Pancreas (tissue), 10 donors: ENCODE results near the gene SBF1. TPM values are rescaled to one million over a fixed set of nuclear protein-coding genes. Genes with fewer than 3 reads are reported as not detected.

Experiments used
- ATAC-seq, 4 donors: fragments of 200-7000 bp; cut with Tn5 transposase; one replicate each; pipeline versions ENCODE4 v1.8.0 to v1.9.1; 2020; ENCODE audit warnings: mild to moderate bottlenecking in 4 of 4, moderate library complexity in 4 of 4
- DNase-seq, 6 donors: peaks; one replicate each; pipeline ENCODE4 v3.0.0-alpha.2; 2020
- FAIRE-seq: peaks from 2 replicates; lab custom pipeline; 2012; peaks lifted over from hg19 to GRCh38; lab: Jason Lieb, UNC
- H3K27ac ChIP-seq, 4 donors: fragments of 200-600 bp; sonication (generic); 1 replicate in 3 of 4; 2 replicates in 1 of 4; pipeline versions ENCODE4 v1.5.0 to v1.8.0; 2020
- H3K27me3 ChIP-seq, 4 donors: fragments of 200-600 bp; one replicate each; pipeline ENCODE4 v1.8.0; 2021
- H3K36me3 ChIP-seq, 3 donors: fragments of 200-600 bp; sonication (generic) in 1 of 3; one replicate each; pipeline versions ENCODE4 v1.5.0 to v1.8.0; 2020 to 2021
- H3K4me1 ChIP-seq, 3 donors: fragments of 200-600 bp; one replicate each; pipeline ENCODE4 v1.8.0; 2021
- H3K4me3 ChIP-seq, 4 donors: fragments of 200-600 bp; sonication (generic) in 2 of 4; one replicate each; pipeline versions ENCODE4 v1.5.0 to v1.8.0; 2020 to 2021
- H3K9me3 ChIP-seq, 4 donors: fragments of 200-600 bp; one replicate each; pipeline ENCODE4 v1.8.0; 2021
- WGBS, 2 donors: extraction: QIAGEN DNeasy Blood & Tissue Kit; methylation state at CpG; one replicate each; pipeline ENCODE4 v1.1.7; 2013; 5-methylcytosine and 5-hydroxymethylcytosine counted together
- intact Hi-C, 3 donors: fragments of 100-400 bp; cut with DNase I; formaldehyde crosslinking; loops; one replicate each; pipeline versions ENCODE4 v1.11.1 to v1.14.2; 2022
- polyA plus RNA-seq, 2 donors: library from polyadenylated mRNA; stranded (reverse); fragments of 200-250 nt; gene quantifications; one replicate each; pipeline ENCODE4 v1.2.3, GENCODE V29; 2013
- total RNA-seq, 6 donors: library from RNA; stranded (reverse); fragmentation: NEBNext Ultra II Directional in 4 of 6; extraction: Animal tissue kit (Norgen Biotek cat#: 25700) in 4 of 6; gene quantifications; one replicate each; pipeline versions ENCODE4 v1.2.1 to v1.2.4, GENCODE V29; 2021 to 2023
- TF ChIP-seq, protein P1 (sequence below), 4 donors: fragments of 200-600 bp; sonication (generic) in 3 of 4; IDR thresholded peaks; one replicate each; pipeline versions ENCODE4 v1.5.0 to v1.8.0; 2021; ENCODE audit warnings: antibody characterized with exemption in 4 of 4
- donor health status: healthy with polysubstance abuse.
- donor health status: DM: no; HTN: no; CAD: no; lungs with moderate emphysema.
- donor health status: DM: no; HTN: no; CAD: no.
- donor health status: control.
- donor health status: control.
- donor health status: Bipolar disorder and iron deficiency.
- donor health status: DM: yes; HTN: yes; CAD: no.
- donor health status: DM: no; HTN: no; CAD: no.
- donor health status: DM: no; HTN: no; CAD: no.
- donor health status: DM: yes; HTN: yes; CAD: no.

Gene SBF1
- total and polyA plus RNA-seq, 8 donors = 36.8 to 76.5 (median 56.1) TPM

DNA sequence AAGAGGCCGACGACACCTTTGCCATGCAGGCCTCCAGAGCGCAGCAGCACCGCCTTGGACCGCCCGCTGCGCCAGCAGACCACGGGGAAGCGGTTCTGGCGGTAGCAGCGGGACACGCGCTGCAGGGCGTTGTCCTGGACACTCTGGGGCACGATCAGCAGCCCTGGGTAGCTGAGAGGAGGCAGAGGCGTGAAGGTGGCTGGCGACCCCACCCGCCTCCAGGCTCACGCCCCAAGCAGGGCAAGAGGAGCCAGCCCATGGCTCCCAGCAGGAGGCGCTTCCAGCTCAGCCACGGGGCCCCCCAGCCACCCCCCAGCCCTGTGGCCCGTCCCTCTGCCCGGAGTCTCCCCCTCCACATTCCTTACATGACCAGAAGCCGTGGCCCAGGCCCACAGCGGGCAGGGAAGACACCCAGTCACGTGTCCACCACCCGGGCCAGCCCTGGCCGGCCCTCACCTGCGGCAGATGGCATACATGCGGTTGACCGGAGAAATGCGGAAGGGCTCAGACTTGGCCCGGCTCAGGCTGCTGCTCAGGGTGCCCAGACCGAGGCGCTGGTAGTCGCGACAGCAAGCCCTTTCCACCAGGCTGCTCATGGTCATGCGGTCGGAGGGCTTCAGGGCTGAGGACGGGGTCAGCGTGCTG is 15.2 kb downstream of the SBF1 start:
- Histone ChIP-seq H3K27me3 (no peaks in the 10 kb centered on the region), H3K4me1 (no peaks in the 10 kb centered on the region), H3K9me3 (no peaks in the 10 kb centered on the region), H3K27ac (no peak overlapping the region), H3K36me3 (peaks cover 3 to 78% (median 64%) of the 10 kb centered on the region in 3 donors), H3K4me3 (no peak overlapping the region)
- TF ChIP-seq, protein P1, sequence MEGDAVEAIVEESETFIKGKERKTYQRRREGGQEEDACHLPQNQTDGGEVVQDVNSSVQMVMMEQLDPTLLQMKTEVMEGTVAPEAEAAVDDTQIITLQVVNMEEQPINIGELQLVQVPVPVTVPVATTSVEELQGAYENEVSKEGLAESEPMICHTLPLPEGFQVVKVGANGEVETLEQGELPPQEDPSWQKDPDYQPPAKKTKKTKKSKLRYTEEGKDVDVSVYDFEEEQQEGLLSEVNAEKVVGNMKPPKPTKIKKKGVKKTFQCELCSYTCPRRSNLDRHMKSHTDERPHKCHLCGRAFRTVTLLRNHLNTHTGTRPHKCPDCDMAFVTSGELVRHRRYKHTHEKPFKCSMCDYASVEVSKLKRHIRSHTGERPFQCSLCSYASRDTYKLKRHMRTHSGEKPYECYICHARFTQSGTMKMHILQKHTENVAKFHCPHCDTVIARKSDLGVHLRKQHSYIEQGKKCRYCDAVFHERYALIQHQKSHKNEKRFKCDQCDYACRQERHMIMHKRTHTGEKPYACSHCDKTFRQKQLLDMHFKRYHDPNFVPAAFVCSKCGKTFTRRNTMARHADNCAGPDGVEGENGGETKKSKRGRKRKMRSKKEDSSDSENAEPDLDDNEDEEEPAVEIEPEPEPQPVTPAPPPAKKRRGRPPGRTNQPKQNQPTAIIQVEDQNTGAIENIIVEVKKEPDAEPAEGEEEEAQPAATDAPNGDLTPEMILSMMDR (IDR thresholded peaks at IDR 0.05) = no peak
- no peak for DNase-seq
- ATAC-seq = peak in 2 of 4 donors; percentile 3 to 7
- FAIRE-seq = no peak
- 93 to 95% methylated on average over 38 to 41 of the region's 41 CpGs for whole genome bisulfite sequencing, 2 donors
- intact Hi-C loops = loop anchor here in 1 of 3 donors (10.0 kb wide), 1 partner anchor 45 kb away; no protein-coding TSS in a partner anchor

DNA sequence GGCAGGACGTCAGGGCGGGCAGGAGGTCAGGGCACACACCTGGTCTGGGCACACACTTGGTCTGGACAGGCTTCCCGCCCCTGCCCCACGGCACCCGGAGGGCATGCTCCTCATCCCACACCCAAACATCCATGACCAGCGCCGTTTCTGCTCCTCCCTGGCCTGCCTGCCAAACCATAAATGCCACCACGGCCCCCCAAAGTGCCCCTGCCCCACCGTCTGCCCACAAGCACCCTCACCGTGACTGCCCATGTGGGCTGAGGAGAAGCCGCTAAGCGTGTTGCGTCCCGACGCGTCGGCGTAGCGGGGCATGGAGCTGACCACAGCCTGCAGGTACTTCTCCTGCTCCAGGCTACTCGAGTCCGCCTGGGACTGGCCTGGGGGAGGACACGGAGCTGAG is 15.8 kb downstream of the SBF1 start:
- DNase-seq (no peak), FAIRE-seq (no peak), ATAC-seq (no peak)
- Histone ChIP-seq H3K4me3 (no peak overlapping the region), H3K27ac (no peak overlapping the region), H3K9me3 (no peaks in the 10 kb centered on the region), H3K27me3 (no peaks in the 10 kb centered on the region), H3K4me1 (no peaks in the 10 kb centered on the region), H3K36me3 (peaks cover 3 to 78% (median 58%) of the 10 kb centered on the region in 3 donors)
- intact Hi-C loops = no loop called here
- 89 to 93% methylated on average over 22 of the region's 22 CpGs for WGBS, 2 donors
- TF ChIP-seq, protein P1 (IDR thresholded peaks at IDR 0.05) = no peak

DNA sequence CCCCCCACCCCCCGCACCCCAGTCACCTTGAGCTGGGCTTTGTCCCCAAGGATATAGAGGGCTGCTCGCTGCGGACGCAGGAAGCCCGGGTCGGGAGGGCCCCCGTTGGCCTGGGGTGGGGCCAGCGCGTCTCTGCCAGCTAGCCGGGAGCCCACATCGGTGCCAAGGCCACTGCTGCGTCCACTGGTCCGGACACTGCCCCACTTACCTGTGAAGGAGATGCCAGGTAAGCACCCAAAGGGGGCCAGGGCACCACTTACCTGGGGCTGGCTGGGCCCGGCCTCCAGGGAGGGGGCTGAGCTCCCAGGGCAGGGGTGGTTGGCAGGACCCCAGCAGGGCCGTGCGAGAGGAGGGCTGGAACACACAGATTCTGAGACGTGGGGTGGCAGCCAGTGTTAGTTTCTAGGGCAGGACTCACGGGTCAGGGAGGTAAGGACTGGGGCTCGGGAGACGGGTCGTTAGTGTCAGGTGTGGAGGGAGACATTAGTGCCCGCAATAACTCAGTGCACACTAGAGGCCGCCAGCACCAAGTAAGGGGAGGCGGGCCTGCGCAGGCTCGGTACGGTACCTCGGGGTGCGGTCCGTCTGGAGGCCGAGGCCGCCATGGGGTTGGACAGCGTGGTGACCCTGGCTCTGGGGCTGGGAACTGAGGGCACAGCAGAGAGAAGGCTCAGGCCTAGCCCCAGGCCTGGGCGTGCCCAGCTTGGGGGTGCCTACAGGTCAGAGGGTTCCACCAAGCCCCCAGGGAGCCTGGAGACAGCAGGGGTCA is 18.2 kb downstream of the SBF1 start:
- H3K36me3 ChIP-seq = peaks cover 3 to 60% (median 41%) of the 10 kb centered on the region in 3 donors
- H3K4me3 ChIP-seq = no peak overlapping the region
- 88 to 89% methylated on average over 33 to 34 of the region's 34 CpGs for whole genome bisulfite sequencing, 2 donors
- H3K27ac ChIP-seq = no peak overlapping the region
- H3K4me1 ChIP-seq = no peaks in the 10 kb centered on the region
- no peaks in the 10 kb centered on the region for H3K9me3 ChIP-seq
- FAIRE-seq (no peak), ATAC-seq (peak in 2 of 4 donors; percentile 15), DNase-seq (no peak)
- TF ChIP-seq, protein P1 (IDR thresholded peaks at IDR 0.05) = peak in 1 of 4 donors; percentile 5
- intact Hi-C loops = no loop called here
- H3K27me3 ChIP-seq = no peaks in the 10 kb centered on the region

DNA sequence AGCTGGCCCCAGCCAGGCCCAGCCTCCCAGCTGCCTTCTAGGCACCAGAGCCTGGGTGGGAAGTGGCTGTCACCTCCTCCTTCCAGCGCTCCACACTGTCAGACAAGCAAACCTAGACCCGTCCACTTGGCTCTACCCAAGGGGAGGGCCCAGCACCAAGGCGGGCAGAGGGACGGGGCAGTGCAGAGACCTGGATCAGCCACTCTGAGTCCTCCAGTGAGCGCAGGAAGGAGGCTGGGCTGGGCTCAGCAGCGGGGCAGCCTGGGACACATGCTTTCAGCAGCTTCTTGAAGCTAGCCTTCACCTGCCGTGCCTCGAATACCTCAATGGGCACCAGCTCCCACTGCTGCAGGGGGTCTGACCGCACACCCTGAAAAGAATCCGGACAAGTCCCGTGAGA is 18.8 kb downstream of the SBF1 start:
- H3K4me3 ChIP-seq = no peak overlapping the region
- peaks cover 3 to 54% (median 35%) of the 10 kb centered on the region in 3 donors for H3K36me3 ChIP-seq
- H3K4me1 ChIP-seq = no peaks in the 10 kb centered on the region
- H3K9me3 ChIP-seq = no peaks in the 10 kb centered on the region
- ATAC-seq (no peak), FAIRE-seq (no peak), DNase-seq (no peak)
- no peaks in the 10 kb centered on the region for H3K27me3 ChIP-seq
- intact Hi-C loops = no loop called here
- WGBS, 2 donors = 97% methylated on average over 10 to 11 of the region's 11 CpGs
- TF ChIP-seq, protein P1 (IDR thresholded peaks at IDR 0.05) = no peak
- H3K27ac ChIP-seq = no peak overlapping the region
